HCEC 1CT (cell line): ENCODE data around the gene PGK2.
"Not testable (repeated sequence)": the region's sequence is repeated elsewhere in the genome, so short reads cannot be mapped to it uniquely, and the experiment has no call there.

ENCODE experiments used
- DNase-seq: peaks from one replicate; pipeline ENCODE4 v3.0.0-alpha.2; 2017

PGK2 gene

GRCh38 chr6:49787176-49787575 lies at the start of gene PGK2:
TSS of gene PGK2 (minus strand) at chr6:49787285. CDS start at chr6:49787187, 98 bp downstream.
- peak; percentile 4 for DNase-seq

GRCh38 chr6:49835140-49835539 lies 48.1 kb upstream of the PGK2 start:
- DNase-seq, result no peak

GRCh38 chr6:49833386-49833785 lies 46.3 kb upstream of the PGK2 start:
- no peak for DNase-seq

DNA sequence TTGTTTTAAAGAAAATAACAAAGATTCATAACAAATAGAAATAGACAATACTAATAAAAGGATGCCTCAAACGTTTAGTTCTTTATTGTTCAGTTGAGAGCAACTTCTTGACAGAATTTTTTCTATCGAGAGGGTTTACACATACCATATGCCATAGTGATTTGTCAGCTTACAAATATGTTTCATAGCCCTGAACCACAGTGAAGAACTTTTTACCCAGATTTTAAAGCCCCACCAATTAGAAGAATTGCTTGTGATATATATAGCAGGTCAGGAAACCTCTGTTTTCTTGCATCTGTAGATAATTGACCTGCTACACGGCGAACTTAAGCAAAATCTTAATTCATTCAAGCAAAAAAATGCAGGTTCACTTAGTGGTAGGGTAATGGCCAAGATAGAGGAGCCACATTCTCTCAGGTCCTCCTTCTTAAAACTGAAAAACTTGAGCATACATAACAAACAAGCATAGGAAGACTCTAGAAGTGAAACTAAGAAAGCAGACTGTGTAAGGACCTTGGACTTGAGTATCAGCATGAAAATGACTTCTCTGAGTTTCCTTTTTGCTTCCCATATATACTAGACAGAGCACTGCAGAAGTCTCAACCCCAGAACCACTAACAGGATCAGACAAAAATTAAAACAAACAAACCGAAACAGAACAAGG lies 39.8 kb upstream of the PGK2 start:
- peak; percentile 4 for DNase-seq

DNA sequence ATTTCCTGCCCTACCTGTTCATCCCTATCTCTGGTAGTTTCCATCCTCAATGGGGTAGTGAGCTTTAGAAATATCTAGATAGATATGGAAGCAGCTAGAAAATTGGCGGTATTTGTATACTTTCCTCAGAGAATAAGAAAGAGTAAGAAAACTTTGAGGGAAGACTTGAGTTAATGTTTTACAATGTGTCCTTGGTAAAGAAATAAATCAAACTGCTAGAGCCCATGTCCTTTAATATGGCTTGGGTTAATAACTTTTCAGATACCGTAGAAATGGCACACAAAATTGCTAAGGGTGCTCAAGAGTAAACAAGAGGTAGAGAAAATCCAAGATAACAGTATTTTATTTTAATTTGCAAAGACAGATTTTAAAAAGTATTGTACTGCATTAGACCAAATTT lies 28.1 kb upstream of the PGK2 start:
- no peak for DNase-seq

DNA sequence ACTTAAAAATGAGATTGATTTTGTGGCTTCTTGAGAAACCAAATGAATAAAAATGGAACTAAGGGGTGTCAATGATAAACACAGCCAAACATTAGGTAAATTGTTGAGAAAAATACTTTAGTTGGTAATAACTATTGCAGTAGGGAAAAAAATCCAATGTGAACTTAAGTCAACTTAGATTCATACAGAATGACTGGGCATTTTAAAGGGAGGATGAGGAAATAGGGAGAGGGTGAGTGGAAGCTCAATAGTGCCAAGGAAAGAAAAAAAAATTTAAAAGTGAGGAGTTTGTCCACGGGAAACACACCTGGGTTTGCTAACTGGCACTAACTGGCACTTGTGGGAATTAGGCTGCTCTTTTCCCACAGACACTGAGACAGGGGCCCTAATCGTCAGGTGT lies 26.2 kb upstream of the PGK2 start:
- no peak for DNase-seq

GRCh38 chr6:49806145-49806544 lies 19.1 kb upstream of the PGK2 start:
- DNase-seq, result no peak

DNA sequence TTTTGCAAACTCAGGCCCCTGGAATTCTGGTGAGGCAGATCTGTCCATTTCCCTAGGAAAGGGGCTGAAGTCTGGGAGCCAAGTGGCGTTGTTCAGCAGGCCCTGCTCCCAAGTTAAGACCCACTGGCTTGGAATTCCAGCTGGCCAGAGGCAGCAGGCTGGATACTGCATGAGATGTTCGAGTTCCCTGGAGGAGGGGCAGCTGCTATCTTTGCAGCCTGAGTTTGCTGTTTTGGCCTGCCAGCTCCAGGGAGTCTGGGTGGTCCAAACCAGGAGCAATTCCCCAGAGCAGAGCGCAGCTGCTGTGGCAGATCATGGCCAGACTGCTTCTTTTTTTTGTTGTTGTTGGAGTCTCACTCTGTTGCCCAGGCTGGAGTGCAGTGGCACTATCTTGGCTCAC lies 18.2 kb upstream of the PGK2 start:
- DNase-seq, result no peak

GRCh38 chr6:49801525-49801924 lies 14.4 kb upstream of the PGK2 start:
- no peak for DNase-seq

DNA sequence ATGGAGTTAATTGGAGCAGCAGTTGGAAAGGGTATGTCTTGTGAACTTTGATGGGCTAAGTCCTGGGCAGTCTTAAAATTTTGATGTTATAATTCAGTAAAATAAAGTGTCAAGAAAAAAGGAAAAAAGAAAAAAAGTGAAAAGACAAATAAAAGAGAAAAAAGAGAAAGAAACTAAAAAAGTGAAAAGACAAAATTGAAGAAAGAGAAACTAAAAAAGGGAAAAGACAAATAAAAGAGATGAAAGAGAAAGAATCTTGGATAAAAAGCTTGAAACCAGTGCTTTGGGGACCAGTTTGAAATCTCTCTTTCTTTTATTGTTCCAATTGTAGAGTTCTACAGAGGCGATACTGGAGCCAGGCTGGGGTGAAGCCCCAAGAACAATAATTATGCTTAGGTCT lies 12.0 kb upstream of the PGK2 start:
- DNase-seq, result no peak

DNA sequence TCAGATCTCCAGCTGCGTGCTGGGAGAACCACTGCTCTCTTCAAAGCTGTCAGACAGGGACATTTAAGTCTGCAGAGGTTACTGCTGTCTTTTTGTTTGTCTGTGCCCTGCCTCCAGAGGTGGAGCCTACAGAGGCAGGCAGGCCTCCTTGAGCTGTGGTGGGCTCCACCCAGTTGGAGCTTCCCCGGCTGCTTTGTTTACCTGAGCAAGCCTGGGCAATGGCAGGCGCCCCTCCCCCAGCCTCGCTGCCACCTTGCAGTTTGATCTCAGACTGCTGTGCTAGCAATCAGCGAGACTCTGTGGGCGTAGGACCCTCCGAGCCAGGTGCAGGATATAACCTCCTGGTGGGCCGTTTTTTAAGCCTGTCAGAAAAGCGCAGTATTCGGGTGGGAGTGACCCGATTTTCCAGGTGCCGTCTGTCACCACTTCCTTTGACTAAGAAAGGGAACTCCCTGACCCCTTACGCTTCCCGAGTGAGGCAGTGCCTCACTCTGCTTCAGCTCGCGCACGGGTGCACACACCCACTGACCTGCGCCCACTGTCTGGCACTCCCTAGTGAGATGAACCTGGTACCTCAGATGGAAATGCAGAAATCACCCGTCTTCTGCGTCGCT lies 9.9 kb upstream of the PGK2 start:
- not testable (repeated sequence) for DNase-seq

GRCh38 chr6:49790341-49790740 lies 3.3 kb upstream of the PGK2 start:
- DNase-seq, result no peak

DNA sequence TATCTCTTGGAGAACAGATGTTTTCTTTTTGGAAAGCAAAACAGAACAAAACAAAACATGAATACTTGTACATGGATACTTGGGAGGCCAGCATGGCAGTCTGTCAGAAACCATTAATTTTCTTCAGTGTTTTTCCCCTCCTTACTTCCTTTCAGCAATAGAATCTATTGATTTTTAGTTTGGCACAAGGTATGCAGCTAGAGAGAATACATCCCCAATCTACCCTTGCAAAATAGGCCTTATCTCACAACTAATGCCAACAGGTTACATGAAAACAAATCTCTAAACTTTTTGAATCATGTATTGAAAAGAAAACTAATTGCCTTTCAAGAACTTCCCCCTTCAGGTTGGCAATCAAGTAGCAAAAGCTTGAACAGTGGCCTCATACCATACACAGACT lies 2.8 kb downstream of the PGK2 start:
- no peak for DNase-seq

DNA sequence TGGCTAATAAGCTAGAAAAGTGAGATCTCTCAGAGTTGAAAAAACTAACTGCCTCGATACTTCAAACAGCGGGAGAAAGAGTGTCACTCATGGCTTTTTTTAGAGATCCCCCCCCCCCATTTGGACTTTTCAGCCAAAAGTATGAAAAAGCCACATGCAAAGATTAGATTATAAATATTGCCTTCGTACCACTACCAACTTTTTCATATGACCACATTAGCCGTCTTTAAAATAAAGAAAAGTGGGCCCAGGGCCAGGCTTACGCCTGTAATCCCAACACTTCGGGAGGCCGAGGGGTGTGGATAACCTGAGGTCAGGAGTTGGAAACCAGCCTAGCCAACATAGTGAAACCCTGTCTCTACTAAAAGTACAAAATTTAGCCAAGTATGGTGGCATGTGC lies 4.4 kb downstream of the PGK2 start:
- no peak for DNase-seq

GRCh38 chr6:49782293-49782692 lies 4.8 kb downstream of the PGK2 start:
- DNase-seq, result no peak

GRCh38 chr6:49776444-49776843 lies 10.6 kb downstream of the PGK2 start:
- DNase-seq, result no peak

GRCh38 chr6:49775043-49775442 lies 12.0 kb downstream of the PGK2 start:
- no peak for DNase-seq

GRCh38 chr6:49772285-49772684 lies 14.8 kb downstream of the PGK2 start:
- DNase-seq, result no peak

DNA sequence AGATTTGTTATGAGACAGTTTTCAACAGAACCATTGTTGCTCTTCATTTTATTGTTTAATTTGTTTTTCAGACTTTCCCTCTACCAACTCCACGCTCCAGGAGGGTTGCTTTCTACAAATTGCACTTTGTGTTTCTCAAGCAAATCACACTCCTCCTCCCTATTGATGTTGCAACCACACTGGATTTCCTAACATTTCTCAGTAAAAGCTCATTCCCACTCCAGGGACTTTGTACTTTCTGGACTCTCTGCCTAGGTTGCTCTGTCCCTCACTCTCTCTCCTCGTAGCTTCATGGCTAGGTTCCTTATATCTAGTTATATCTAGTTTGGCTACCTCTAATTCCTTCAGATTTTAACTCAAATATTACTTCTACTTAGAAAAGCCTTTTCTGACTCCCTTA lies 20.3 kb downstream of the PGK2 start:
- no peak for DNase-seq

DNA sequence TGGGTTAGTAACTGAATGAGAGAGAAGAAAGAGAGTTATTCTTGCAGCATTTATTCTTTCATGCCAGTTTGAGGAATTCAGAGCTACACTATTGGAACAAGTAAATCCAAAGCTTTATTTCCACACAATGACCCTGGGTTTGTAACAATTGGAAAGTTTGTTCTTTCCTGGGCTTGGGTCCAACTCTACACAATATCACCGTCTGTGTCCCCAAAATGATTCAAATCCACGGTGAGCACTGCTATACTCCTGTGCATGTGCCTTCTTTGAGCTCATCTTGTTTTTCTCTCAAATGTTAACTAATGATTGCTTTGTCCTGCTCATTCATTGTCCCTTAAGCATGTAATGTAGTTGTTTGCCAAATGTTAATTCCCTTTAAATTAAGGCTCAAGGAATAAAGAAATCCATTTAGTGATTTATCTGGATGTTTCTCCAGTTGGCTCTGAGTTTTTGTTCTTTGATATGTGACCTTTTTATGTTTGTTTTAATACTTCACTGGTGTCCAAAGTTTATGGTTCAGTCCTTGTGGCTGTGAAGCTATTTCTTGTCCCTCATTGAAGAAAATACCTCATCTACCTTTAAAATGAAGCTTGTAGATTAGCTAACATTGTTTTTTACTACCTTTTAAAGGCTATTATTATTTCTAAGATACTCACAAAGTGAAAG lies 22.4 kb downstream of the PGK2 start:
- no peak for DNase-seq

DNA sequence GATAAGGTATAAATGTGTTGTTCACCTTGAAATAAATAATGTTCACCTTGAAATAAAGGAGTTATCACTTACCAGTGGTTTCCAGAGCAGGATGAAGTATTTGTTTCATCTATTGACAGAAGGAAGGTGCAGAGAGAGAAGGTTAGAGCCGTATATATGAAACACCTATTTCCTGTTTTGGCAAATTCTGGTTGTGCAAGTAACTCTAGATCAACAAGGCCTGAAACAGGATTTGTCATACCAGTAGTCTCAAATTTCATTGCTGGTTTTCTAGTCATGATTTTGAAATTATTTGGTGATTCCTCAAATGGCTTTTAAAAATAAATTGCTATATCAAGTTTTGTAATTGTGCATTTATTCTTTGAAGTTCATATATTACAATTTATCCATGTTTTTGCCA lies 42.8 kb downstream of the PGK2 start, which contains the start of gene CRISP3:
Gene CRISP3 (minus strand): TSS at position 130 of the 400 bp plus-strand sequence. CDS start 21 bp downstream, at position 109.
- DNase-seq, result no peak

GRCh38 chr6:49743429-49743828 lies 43.7 kb downstream of the PGK2 start:
- DNase-seq, result no peak

DNA sequence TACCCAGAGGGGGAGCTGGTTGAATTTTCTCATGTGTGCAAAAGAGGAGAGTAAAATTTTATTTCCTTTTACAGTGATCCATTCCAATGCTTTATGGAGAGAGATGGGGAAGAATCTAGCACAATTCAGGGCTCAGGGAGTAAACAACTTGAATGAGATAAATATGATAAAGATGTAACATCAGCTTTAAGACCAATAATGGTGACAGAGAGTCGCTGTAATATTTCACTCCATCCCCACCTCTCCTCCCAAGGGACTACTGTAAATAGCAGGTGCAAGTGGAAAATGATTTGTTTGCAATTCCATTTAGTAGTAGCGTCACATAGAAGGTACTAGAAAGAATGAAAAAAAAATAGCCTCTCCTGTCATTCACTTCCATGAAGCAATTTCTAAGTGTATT lies 47.7 kb downstream of the PGK2 start:
- no peak for DNase-seq

GRCh38 chr6:49736017-49736508 lies 51.0 kb downstream of the PGK2 start:
- no peak for DNase-seq
